ENCODE measurements around the gene CFAP410. TPM values are rescaled to one million over a fixed set of nuclear protein-coding genes. Genes with fewer than 3 reads are reported as not detected.

The CFAP410 gene
- total and polyA plus RNA-seq, 2 of the 13 experiments (the other 11 are each of a cell fraction or from before 2014, with no cell fraction given), result 8.0 to 20.1 TPM

DNA sequence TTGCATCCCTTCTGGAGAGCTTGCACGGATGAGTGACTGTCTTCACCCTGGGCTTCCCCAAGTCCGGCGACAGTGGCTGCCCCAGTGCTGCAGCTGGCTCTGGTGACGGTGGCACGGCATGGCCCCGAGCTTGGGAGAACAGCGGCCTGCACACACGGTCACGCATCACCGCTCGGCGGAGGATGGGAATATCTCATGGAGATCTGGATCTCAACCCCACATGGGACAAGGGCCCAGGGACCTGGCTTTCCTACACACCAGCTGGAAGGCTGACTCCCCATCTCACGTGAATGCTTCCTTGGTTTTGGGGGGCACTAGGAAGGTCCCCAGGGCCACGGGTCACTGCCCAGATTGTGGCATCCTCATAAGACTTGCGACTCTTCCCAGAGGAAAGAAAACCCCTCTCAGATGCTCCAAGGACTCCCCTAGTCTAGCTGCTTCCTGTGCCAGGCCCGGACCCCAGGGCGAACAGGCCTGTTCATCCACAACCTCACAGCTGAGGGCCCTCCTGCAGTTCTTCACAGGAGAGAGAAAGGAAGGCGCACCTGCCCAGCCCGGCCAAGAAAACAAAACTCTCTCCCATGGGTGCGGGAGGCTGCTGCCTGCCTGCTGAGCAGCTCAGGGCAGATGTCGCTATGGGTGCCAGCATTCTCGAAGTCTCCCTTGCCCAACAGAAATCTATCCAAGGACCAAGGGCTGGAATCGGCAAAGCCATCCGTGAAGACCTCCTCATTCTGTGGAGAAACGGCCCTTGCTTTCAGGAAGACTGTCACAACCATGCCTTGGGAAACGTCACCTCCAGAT lies 9.9 kb downstream of the CFAP410 start (continued):
- TF ChIP-seq, protein P1, sequence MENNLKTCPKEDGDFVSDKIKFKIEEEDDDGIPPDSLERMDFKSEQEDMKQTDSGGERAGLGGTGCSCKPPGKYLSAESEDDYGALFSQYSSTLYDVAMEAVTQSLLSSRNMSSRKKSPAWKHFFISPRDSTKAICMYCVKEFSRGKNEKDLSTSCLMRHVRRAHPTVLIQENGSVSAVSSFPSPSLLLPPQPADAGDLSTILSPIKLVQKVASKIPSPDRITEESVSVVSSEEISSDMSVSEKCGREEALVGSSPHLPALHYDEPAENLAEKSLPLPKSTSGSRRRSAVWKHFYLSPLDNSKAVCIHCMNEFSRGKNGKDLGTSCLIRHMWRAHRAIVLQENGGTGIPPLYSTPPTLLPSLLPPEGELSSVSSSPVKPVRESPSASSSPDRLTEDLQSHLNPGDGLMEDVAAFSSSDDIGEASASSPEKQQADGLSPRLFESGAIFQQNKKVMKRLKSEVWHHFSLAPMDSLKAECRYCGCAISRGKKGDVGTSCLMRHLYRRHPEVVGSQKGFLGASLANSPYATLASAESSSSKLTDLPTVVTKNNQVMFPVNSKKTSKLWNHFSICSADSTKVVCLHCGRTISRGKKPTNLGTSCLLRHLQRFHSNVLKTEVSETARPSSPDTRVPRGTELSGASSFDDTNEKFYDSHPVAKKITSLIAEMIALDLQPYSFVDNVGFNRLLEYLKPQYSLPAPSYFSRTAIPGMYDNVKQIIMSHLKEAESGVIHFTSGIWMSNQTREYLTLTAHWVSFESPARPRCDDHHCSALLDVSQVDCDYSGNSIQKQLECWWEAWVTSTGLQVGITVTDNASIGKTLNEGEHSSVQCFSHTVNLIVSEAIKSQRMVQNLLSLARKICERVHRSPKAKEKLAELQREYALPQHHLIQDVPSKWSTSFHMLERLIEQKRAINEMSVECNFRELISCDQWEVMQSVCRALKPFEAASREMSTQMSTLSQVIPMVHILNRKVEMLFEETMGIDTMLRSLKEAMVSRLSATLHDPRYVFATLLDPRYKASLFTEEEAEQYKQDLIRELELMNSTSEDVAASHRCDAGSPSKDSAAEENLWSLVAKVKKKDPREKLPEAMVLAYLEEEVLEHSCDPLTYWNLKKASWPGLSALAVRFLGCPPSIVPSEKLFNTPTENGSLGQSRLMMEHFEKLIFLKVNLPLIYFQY (CRISPR knock-in tag; IDR thresholded peaks at IDR 0.05; ENCODE audit: borderline replicate concordance), result no peak
- TF ChIP-seq, protein P2, sequence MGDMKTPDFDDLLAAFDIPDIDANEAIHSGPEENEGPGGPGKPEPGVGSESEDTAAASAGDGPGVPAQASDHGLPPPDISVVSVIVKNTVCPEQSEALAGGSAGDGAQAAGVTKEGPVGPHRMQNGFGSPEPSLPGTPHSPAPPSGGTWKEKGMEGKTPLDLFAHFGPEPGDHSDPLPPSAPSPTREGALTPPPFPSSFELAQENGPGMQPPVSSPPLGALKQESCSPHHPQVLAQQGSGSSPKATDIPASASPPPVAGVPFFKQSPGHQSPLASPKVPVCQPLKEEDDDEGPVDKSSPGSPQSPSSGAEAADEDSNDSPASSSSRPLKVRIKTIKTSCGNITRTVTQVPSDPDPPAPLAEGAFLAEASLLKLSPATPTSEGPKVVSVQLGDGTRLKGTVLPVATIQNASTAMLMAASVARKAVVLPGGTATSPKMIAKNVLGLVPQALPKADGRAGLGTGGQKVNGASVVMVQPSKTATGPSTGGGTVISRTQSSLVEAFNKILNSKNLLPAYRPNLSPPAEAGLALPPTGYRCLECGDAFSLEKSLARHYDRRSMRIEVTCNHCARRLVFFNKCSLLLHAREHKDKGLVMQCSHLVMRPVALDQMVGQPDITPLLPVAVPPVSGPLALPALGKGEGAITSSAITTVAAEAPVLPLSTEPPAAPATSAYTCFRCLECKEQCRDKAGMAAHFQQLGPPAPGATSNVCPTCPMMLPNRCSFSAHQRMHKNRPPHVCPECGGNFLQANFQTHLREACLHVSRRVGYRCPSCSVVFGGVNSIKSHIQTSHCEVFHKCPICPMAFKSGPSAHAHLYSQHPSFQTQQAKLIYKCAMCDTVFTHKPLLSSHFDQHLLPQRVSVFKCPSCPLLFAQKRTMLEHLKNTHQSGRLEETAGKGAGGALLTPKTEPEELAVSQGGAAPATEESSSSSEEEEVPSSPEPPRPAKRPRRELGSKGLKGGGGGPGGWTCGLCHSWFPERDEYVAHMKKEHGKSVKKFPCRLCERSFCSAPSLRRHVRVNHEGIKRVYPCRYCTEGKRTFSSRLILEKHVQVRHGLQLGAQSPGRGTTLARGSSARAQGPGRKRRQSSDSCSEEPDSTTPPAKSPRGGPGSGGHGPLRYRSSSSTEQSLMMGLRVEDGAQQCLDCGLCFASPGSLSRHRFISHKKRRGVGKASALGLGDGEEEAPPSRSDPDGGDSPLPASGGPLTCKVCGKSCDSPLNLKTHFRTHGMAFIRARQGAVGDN (CRISPR knock-in tag; IDR thresholded peaks at IDR 0.05), result no peak
- TF ChIP-seq NFIB (CRISPR knock-in tag; IDR thresholded peaks at IDR 0.05; ENCODE audit: borderline replicate concordance) (no peak), ZNF616 (CRISPR knock-in tag; IDR thresholded peaks at IDR 0.05; ENCODE audit: low read depth) (no peak), YEATS2 (CRISPR knock-in tag; IDR thresholded peaks at IDR 0.05; ENCODE audit: borderline replicate concordance) (no peak), ATM (IDR thresholded peaks at IDR 0.05; ENCODE audit: borderline replicate concordance) (no peak)
